ENCODE measurements around the gene SIAH1.
A peak's percentile ranks its signal among the peaks of the same experiment; 100 is the strongest.
"Not testable (repeated sequence)": the region's sequence is repeated elsewhere in the genome, so short reads cannot be mapped to it uniquely, and the experiment has no call there.

SIAH1 gene, protein sequence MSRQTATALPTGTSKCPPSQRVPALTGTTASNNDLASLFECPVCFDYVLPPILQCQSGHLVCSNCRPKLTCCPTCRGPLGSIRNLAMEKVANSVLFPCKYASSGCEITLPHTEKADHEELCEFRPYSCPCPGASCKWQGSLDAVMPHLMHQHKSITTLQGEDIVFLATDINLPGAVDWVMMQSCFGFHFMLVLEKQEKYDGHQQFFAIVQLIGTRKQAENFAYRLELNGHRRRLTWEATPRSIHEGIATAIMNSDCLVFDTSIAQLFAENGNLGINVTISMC
- total RNA-seq: 17.6 to 30.5 (median 20.2) reads per million in 9 experiments

GRCh38 chr16:48385253-48386150, at the start of gene SIAH1:
Gene SIAH1, minus strand, starts transcription at chr16:48385413. Its CDS starts 22,985 bp downstream, at chr16:48362428.
- Mint-ChIP-seq H3K27me3 (no peaks in the 10 kb centered on the region), H3K9me3 (no peaks in the 10 kb centered on the region), H3K4me1 (ENCODE audit: low read depth in 2 of 2) (peaks cover 18 to 23% of the 10 kb centered on the region in 2 donors), H3K4me3 (peak within 1 kb of the TSS; percentile 91 to 92), H3K27ac (peak within 1 kb of the TSS; percentile 89 to 91), H3K36me3 (ENCODE audit: insufficient read depth) (peaks cover 14% of the 10 kb centered on the region)
- ATAC-seq (replicated peaks): peak; percentile 87
- peak; percentile 86 to 89 (median 88) for DNase-seq

DNA sequence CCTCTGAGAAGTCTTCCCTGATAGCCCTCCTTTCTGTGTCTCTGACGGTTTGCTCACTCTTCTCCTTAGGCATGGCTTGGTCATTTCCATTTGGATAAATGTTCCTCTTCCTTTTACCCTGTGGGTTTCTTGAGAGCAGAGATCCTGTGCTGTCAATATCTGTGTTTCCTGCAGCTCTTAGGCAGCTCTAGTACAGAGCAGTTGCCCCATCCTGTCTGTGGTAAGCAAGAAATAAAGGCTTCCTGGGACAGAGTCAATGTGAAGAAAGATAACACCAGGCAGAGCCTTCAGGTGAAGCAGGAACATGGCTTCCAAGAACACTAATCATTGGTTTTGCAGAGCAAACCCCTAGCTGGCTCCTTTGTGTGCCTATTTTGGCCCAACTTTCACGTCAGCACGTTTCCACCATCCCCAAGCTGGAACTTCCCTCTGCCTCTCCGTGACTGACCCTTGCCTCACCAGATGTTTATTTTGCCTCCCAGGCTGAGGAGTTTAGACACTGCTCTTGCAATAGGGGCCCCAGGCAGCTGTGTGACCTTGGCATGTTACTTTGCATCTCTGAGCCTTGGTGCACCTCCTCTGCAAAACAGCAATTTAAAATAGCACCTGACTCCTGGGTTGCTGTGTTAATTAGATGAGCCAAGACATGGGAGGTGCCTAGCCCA, 49.6 kb upstream of the SIAH1 start:
- DNase-seq (no peak), ATAC-seq (replicated peaks) (no peak)
- no peak overlapping the region for H3K4me3 Mint-ChIP-seq
- no peaks in the 10 kb centered on the region for H3K36me3 Mint-ChIP-seq (ENCODE audit: insufficient read depth)
- H3K9me3 Mint-ChIP-seq: no peaks in the 10 kb centered on the region
- H3K27me3 Mint-ChIP-seq: peaks cover 0 to 12% of the 10 kb centered on the region in 2 donors
- H3K4me1 Mint-ChIP-seq (ENCODE audit: low read depth in 2 of 2): peaks cover 5% of the 10 kb centered on the region in 2 donors
- peak overlapping the region in 1 of 2 donors; percentile 64 for H3K27ac Mint-ChIP-seq

DNA sequence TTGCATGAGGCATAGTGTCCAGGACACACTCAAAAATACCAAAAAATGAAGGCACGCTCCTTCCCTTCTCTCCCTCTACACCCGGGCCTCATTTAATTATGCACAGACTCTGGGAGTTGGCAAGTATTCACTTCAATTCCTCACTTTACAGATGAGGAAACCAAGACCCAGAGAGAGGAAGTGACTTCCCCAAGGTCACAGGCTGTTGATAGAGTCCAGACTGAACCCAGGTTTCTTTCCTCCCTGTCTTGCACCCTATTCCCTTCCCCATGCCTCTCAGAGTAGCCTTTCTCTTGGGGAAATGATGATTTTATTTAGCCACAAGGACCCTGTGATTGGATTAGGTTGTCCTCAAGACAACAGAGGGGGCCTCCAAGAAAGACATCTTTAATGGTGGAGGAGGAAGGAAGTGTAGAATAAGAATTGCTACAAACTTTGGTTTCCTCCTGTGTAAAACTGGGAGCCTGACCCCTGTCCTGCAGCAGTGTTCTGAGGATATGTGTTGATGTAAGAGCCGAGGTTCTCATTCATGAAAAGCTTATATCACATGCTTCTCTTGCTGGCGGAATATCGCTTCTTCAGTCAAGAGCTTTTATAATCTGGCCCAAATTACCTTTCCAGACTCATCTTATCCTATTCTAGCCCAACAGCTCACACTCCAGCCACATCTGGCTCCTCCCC, 48.8 kb upstream of the SIAH1 start:
- peaks cover 5% of the 10 kb centered on the region in 2 donors for H3K4me1 Mint-ChIP-seq (ENCODE audit: low read depth in 2 of 2)
- peaks cover 0 to 12% of the 10 kb centered on the region in 2 donors for H3K27me3 Mint-ChIP-seq

GRCh38 chr16:48433116-48433849, 48.1 kb upstream of the SIAH1 start:
- H3K4me3 Mint-ChIP-seq: no peak overlapping the region
- peaks cover 5% of the 10 kb centered on the region in 2 donors for H3K4me1 Mint-ChIP-seq (ENCODE audit: low read depth in 2 of 2)
- H3K9me3 Mint-ChIP-seq: no peaks in the 10 kb centered on the region
- DNase-seq (no peak), ATAC-seq (replicated peaks) (no peak)
- H3K27ac Mint-ChIP-seq: no peak overlapping the region
- peaks cover 0 to 12% of the 10 kb centered on the region in 2 donors for H3K27me3 Mint-ChIP-seq
- H3K36me3 Mint-ChIP-seq (ENCODE audit: insufficient read depth): no peaks in the 10 kb centered on the region

More for the DNA sequence above, 48.8 kb upstream of the SIAH1 start:
- Mint-ChIP-seq H3K4me3 (no peak overlapping the region), H3K36me3 (ENCODE audit: insufficient read depth) (no peaks in the 10 kb centered on the region), H3K27ac (no peak overlapping the region), H3K9me3 (no peaks in the 10 kb centered on the region)
- no peak for DNase-seq
- no peak for ATAC-seq (replicated peaks)

GRCh38 chr16:48432136-48432535, 46.9 kb upstream of the SIAH1 start:
- Mint-ChIP-seq H3K36me3 (ENCODE audit: insufficient read depth) (no peaks in the 10 kb centered on the region), H3K4me3 (no peak overlapping the region), H3K4me1 (ENCODE audit: low read depth in 2 of 2) (peaks cover 5% of the 10 kb centered on the region in 2 donors), H3K27me3 (peaks cover 0 to 6% of the 10 kb centered on the region in 2 donors), H3K9me3 (no peaks in the 10 kb centered on the region), H3K27ac (peak overlapping the region in 1 of 2 donors; percentile 59)
- ATAC-seq (replicated peaks) (no peak), DNase-seq (no peak)

DNA sequence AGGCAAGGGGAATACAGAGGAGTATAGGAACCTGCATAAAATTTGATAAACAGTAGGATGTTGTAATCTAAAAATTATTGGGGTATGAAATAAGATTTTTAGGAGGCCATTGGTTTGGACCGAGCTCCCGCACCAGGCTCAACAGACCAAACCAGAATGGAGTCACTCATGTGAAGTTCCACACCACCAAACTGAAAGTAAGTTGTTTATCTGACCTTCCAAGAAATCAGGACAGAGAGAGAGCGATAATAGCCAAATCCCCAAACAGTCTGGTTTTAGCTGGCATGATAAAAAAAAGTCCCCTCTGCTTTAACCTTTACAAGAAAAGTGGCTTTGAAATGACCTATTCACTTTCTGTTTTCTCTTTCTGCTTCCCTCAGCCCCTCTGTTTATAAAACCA, 45.7 kb upstream of the SIAH1 start:
- Mint-ChIP-seq H3K36me3 (ENCODE audit: insufficient read depth) (no peaks in the 10 kb centered on the region), H3K27ac (no peak overlapping the region), H3K4me3 (no peak overlapping the region), H3K27me3 (no peaks in the 10 kb centered on the region), H3K4me1 (ENCODE audit: low read depth in 2 of 2) (peaks cover 5% of the 10 kb centered on the region in 2 donors), H3K9me3 (no peaks in the 10 kb centered on the region)
- ATAC-seq (replicated peaks) (no peak), DNase-seq (no peak)

DNA sequence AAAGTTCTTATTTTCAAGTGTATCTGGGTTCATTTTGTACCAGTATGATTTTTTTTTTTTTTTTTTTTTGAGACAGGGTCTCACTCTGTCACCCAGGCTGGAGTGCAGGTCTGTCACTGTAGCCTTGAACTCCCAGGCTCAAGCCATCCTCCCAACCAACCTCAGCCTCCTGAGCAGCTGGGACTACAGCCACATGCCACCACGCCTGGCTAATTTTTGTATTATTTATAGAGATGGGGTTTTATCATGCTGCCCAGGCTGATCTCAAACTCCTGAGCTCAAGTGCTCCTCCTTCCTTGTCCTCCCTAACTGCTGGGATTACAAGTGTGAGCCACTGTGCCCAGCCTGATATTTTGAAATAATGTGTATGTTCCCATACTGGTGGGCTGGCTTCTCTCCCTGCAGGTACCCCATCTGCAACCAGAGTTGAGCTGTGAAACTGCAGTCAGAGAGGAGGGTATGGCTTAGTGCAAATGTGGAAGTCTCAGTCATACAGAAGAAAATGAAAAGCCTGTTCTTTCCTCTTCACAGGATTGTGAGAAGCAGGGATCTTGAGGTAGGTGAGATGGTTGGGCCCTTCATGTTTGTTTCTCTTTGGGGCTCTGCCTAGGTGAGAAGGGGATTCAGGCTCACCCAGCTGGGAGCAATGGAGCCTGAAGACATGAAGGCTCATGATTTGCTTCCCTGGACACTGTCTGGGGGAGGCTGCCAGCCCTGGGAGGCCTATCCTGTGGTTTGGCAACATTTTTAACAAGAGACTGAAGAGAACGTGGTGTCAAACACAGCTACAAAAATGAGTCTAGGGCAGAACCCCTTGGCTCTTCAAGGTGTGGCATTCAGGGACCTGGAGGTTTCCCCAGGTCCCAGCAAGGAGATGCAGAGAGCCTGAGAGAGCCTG, 41.3 kb upstream of the SIAH1 start:
- ATAC-seq (replicated peaks) (no peak), DNase-seq (no peak)
- Mint-ChIP-seq H3K27ac (no peak overlapping the region), H3K4me3 (no peak overlapping the region), H3K27me3 (no peaks in the 10 kb centered on the region), H3K36me3 (ENCODE audit: insufficient read depth) (no peaks in the 10 kb centered on the region), H3K4me1 (ENCODE audit: low read depth in 2 of 2) (no peaks in the 10 kb centered on the region), H3K9me3 (no peaks in the 10 kb centered on the region)

DNA sequence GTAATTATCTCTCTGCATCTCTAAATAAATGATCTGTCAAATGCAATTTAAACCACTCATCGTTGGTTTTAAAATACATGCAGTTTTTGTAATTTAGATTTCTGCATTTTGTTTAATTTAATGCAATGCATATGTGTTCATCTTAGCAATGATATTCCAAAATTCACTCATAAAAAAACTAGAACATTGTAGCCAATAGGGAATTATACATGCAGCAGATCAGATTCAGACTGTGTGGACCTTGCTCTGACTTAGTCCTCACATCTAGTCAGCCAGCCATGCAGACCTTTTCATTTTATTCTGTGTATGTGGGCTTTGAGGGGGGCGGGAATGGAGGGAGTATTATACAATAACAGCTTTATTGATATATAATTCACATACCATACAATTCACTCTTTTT, 37.3 kb upstream of the SIAH1 start:
- H3K4me3 Mint-ChIP-seq: no peak overlapping the region
- H3K27me3 Mint-ChIP-seq: no peaks in the 10 kb centered on the region
- H3K9me3 Mint-ChIP-seq: no peaks in the 10 kb centered on the region

GRCh38 chr16:48421741-48422140, 36.5 kb upstream of the SIAH1 start:
- H3K4me3 Mint-ChIP-seq: no peak overlapping the region
- no peaks in the 10 kb centered on the region for H3K4me1 Mint-ChIP-seq (ENCODE audit: low read depth in 2 of 2)
- ATAC-seq (replicated peaks) (no peak), DNase-seq (no peak)
- H3K36me3 Mint-ChIP-seq (ENCODE audit: insufficient read depth): no peaks in the 10 kb centered on the region
- H3K27me3 Mint-ChIP-seq: no peaks in the 10 kb centered on the region
- H3K27ac Mint-ChIP-seq: no peak overlapping the region
- H3K9me3 Mint-ChIP-seq: no peaks in the 10 kb centered on the region

More for the DNA sequence above, 37.3 kb upstream of the SIAH1 start:
- H3K27ac Mint-ChIP-seq: no peak overlapping the region
- DNase-seq (no peak), ATAC-seq (replicated peaks) (no peak)
- no peaks in the 10 kb centered on the region for H3K36me3 Mint-ChIP-seq (ENCODE audit: insufficient read depth)
- no peaks in the 10 kb centered on the region for H3K4me1 Mint-ChIP-seq (ENCODE audit: low read depth in 2 of 2)

DNA sequence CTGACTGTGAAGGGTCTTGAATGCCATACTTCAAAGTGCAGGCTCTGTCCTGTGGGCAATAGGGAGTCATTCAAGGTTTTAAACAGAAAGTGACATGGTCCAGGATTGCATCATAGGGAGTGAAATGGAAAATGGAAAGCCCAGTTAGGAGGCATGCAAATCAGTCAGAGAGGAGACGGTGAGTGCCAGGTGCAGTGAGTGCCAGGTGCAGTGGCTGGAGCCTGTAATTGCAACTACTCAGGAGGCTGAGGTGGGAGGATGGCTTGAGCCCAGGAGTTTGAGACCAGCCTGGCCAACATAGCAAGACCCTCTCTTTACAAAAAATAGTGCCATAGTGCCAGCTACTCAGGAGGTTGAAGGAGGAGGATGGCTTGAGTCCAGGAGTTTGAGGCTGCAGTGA, 35.2 kb upstream of the SIAH1 start:
- Mint-ChIP-seq H3K9me3 (no peaks in the 10 kb centered on the region), H3K27ac (no peak overlapping the region), H3K4me1 (ENCODE audit: low read depth in 2 of 2) (no peaks in the 10 kb centered on the region), H3K4me3 (no peak overlapping the region), H3K36me3 (ENCODE audit: insufficient read depth) (no peaks in the 10 kb centered on the region), H3K27me3 (no peaks in the 10 kb centered on the region)
- ATAC-seq (replicated peaks) (no peak), DNase-seq (no peak)

GRCh38 chr16:48416617-48417016, 31.4 kb upstream of the SIAH1 start:
- H3K27ac Mint-ChIP-seq; H3K9me3 Mint-ChIP-seq; H3K4me3 Mint-ChIP-seq; H3K4me1 Mint-ChIP-seq (ENCODE audit: low read depth in 2 of 2); H3K36me3 Mint-ChIP-seq (ENCODE audit: insufficient read depth); ATAC-seq (replicated peaks); DNase-seq; H3K27me3 Mint-ChIP-seq: not testable (repeated sequence)

GRCh38 chr16:48413272-48413671, 28.1 kb upstream of the SIAH1 start:
- ATAC-seq (replicated peaks): no peak
- no peak for DNase-seq
- H3K27me3 Mint-ChIP-seq: peaks cover 7 to 10% of the 10 kb centered on the region in 2 donors
- H3K4me1 Mint-ChIP-seq (ENCODE audit: low read depth in 2 of 2): no peaks in the 10 kb centered on the region
- H3K4me3 Mint-ChIP-seq: no peak overlapping the region
- H3K27ac Mint-ChIP-seq: no peak overlapping the region
- no peaks in the 10 kb centered on the region for H3K9me3 Mint-ChIP-seq
- H3K36me3 Mint-ChIP-seq (ENCODE audit: insufficient read depth): no peaks in the 10 kb centered on the region
